GM21526 (cell line): ENCODE results near the gene ADAM23.
A peak's percentile ranks its signal among the peaks of the same experiment; 100 is the strongest.
"Not testable (repeated sequence)": the region's sequence is repeated elsewhere in the genome, so short reads cannot be mapped to it uniquely, and the experiment has no call there.

Experiments
- ATAC-seq: cut with Tn5 transposase; IDR thresholded peaks from one replicate; pipeline ENCODE4 v1.9.1; 2021; ENCODE audit warnings: moderate library complexity; ENCODE audit not compliant: unreplicated experiment, low FRiP score

ADAM23 gene

GRCh38 chr2:206442833-206443734 is at the start of gene ADAM23:
ADAM23 (plus strand) TSS chr2:206443532; CDS start chr2:206443867, 335 bp downstream.
- peak; percentile 46 for ATAC-seq

GRCh38 chr2:206396211-206396610 is 47.1 kb upstream of the ADAM23 start:
- ATAC-seq, result no peak

DNA sequence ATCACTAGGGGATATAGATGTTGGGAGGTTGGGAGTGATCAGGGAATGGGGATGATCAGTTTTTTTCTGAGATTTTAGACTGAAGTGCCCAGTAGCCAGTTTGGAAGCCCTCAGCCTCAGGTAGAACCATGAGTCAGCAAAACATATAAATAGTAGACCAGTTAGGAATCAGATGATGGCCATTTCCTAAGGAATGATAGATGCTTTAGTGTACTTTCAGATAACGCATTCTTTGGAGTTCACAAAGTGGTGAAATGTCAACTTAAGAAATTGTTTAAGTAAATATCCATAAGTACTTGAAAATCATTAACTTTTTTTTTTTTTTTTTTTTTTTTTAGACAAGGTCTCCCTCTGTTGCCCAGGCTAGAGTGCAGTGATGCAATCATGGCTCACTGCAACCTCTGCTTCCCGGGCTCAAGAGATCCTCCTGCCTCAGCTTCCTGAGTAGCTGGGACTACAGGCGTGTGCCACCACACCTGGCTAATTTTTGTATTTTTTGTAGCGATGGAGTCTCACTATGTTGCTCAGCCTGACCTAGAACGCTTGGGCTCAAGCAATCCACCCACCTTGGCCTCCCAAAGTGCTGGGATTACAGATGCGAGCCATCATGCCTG is 40.3 kb upstream of the ADAM23 start:
- ATAC-seq, result not testable (repeated sequence)

GRCh38 chr2:206408323-206409320 is 34.7 kb upstream of the ADAM23 start:
- peak; percentile 86 for ATAC-seq

DNA sequence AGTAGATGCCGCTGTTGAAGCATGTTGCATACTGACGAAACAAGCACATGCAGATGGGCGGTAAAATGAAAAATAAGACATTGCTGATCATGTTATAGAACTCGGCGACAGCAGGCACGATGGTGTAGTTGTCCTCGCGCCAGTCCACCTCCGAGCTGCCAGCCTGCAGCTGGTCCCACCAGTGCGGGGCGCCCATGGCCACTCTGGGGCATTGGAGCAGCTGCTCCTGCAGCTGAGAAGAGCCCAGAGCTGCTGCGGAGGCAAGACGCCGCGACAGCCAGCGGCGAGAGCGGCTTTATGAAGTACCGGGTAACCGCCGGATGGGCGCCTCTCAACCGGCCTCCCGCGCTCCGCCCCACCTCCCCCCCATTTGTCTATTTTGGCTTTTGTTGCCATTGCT is 32.6 kb upstream of the ADAM23 start:
- ATAC-seq, result no peak

GRCh38 chr2:206415618-206416243 is 27.6 kb upstream of the ADAM23 start:
- ATAC-seq, result no peak

GRCh38 chr2:206418968-206419367 is 24.4 kb upstream of the ADAM23 start:
- ATAC-seq, result no peak

- ATAC-seq, result no peak
Observed at GRCh38 chr2:206420721-206421120, 22.6 kb upstream of the ADAM23 start.

DNA sequence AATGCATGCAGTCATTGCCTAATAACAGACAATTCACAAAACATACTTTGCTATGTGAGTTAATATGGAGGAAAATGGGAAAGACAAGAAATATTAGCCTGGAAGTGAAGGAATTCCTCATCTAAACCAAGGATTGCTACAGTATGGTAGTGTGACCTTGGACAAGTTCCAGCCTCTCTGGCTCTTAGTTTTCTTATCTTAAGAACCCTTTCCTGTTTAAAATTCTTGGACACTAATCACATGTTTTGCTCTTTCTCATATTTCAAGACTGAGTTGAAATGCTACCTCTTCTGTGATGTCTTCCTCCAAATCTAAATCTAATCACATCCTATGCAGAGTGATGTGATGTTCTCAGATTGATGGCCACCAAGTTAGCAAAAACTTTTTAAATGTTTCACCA is 20.8 kb upstream of the ADAM23 start:
- no peak for ATAC-seq

GRCh38 chr2:206423147-206423546 is 20.2 kb upstream of the ADAM23 start:
- ATAC-seq, result no peak

- no peak for ATAC-seq
Observed at GRCh38 chr2:206424134-206424533, 19.2 kb upstream of the ADAM23 start.

GRCh38 chr2:206428783-206429182 is 14.5 kb upstream of the ADAM23 start:
- no peak for ATAC-seq

DNA sequence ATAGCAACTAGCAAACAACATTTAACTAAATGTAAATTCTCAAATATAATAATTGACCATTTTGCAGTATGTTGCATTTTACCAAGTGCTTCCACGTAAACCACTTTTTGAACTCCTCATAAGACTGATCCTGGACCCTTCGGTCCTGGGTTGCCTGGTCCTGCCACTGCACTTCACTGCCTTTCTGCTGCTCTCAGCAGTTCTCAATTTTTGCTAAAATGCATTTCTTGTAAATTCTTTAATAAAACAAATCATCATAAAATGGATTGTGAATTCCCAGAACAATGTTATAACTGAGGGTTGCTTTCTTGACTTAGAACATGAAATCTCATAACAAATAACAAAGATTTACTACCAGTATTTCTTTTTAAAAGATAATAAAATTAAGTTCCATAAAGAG is 12.9 kb upstream of the ADAM23 start:
- ATAC-seq, result no peak

DNA sequence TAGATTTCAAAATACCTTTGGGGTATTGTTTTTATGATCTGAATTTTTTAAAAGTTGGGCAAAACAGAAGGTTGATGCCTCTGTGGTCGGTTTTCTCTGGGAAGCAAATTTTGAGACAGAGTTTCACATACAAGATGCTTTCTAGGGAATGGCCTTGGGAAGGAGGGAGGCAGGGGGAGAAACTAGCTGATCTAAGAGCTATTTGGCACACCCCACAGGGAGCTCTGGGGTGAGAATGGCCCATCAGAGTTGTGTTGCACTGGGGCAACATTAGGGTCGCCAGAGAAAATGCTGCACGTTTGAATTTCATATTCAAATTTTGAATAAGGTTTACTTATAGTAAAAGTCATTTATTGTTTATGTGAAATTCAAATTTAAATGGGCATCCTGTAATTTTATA is 11.9 kb upstream of the ADAM23 start:
- ATAC-seq, result no peak

GRCh38 chr2:206432193-206433082 is 10.9 kb upstream of the ADAM23 start:
- ATAC-seq, result no peak

DNA sequence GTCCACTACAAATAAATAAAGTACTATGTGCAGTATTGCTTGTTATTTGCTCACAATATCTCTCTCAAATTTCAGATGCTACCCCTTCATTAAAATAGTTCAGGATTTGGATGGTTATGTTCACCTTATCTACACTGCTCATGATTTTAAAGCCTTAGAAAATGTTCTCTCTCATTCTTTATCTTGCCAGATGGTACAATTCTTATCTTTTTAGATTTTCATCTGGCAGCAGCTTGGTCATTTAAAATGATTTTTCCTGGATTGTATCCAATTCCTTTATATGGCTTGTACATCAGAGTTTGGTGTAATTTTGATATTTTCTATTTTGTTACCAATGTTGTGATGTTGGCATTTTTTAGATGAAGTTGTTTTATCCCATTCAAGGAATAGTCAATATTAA is 10.1 kb upstream of the ADAM23 start:
- ATAC-seq, result no peak

DNA sequence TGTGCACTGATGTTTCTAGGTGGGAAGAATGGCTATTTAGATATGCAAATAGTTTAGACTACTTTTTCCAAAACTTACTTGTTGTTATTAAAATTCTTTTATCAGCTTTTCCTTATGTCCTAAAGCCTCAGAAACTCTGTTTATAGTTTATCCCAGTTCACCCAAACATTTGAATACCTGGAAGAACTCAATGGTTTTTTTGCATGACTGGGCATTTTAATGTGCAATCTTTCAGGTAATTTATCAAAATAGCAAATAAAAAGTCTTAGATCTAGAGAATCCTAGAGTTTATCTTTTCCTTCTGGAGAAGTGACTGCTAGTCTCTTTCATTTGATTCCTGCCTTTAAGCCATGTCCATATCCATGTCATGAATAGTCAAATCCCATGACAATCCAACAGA is 9.6 kb upstream of the ADAM23 start:
- no peak for ATAC-seq

GRCh38 chr2:206435742-206436141 is 7.6 kb upstream of the ADAM23 start:
- ATAC-seq, result no peak

GRCh38 chr2:206438196-206438724 is 5.1 kb upstream of the ADAM23 start:
- no peak for ATAC-seq
